SH-SY5Y (cell line): ENCODE data around the gene BTBD9.
A peak's percentile ranks its signal among the peaks of the same experiment; 100 is the strongest.

Experiments used
- GATA2 ChIP-seq: IDR thresholded peaks from 2 replicates; pipeline ENCODE4 v1.6.1; 2011; ENCODE audit warnings: mild to moderate bottlenecking, low read depth, low read length
- GATA3 ChIP-seq: IDR thresholded peaks from 2 replicates; pipeline ENCODE4 v1.6.1; 2011; ENCODE audit warnings: low read depth, mild to moderate bottlenecking, low read length, moderate library complexity

BTBD9 gene

DNA sequence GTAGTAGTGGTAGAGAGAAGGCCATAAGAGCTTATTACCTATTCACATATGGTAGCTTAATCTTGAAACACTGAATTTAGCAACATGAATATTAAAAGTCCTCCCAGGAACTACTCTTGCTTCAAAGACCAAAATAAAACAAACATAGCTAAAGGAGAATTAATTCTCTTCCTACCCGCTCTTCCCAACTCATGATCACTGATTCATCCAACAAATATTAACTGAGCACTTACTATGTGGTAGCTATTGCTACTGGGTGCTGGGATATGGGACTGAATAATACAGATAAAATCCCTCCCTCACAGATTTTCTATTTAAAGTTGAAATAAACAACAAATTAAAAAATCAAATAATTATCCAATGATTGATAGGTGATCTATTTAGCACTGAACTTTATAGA lies 287.1 kb downstream of the BTBD9 start:
- TF ChIP-seq GATA2 (no peak), GATA3 (no peak)

DNA sequence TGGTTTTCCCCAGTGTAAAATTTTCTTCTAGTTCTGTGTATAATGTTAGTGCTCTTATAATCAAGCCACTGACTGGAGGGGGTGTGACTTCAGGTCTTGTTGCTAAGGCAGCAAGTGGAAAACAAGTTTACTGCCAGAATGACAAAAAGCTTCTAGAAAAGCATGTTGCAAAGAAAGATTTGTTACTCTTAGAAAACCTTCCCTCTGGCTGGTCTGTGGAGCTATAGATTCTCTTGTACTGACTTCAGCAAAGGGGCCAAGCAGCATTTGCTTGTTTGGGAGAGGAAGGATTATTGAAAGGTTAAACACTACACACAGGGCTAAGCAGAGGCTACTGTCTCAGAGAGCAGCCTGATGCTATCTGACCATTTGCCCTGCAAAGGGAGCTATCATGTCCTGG lies 288.8 kb downstream of the BTBD9 start:
- TF ChIP-seq GATA3 (no peak), GATA2 (peak; percentile 69)

DNA sequence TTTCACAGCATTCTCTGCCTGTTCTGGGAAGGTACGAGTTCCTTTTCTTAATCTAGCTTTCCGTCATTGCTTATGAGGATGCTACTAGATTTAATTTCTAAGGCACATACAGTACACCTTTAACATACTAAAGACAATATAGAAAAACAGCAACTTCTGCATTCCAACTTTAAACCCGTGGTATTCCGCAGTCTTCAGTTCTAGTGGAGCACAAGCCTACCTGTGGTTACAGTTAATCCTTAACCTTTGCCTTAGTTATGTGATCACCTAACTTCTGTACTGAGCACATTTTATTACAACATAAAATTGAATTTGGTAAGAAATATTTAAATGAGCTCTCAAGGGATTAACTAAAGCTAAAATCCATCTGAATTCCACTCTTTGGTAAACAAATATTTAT lies 289.5 kb downstream of the BTBD9 start:
- TF ChIP-seq GATA3 (no peak), GATA2 (no peak)

DNA sequence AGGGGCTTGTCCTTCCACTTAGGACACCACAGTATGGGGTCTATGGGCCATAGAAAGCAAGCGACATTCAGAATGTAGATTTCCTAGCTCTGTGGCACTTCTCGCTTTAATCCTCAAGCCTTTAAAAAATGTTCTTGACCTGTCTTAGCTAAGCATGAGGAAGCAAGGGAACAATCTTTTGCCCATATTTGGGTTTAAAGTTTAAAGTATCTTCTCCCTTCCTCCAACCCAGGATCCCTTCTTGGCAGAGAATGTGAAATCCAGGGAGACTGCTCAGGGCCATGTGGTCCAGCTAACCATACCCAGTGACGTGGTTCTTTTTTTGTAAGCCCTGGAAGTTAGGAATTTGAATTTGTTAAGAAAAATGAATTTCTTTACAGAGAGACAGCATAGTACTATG lies 289.9 kb downstream of the BTBD9 start:
- TF ChIP-seq GATA2 (no peak), GATA3 (no peak)

DNA sequence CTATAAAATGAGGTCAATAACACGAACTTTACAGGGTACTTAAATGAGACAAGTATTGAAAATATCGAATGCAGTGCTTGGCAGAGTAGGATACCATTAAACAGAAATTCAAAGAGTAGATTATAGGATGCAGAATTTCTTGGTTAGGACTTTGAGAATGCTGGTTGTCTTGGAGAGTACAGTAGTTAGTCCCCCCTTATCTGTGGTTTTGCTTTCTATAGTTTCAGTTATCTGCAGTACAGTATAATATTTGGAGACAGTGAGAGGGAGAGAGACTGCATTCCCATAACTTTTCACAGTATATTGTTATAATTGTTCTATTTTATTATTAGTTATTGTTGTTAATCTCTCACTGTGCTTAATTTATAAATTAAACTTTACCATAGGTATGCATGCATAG lies 290.5 kb downstream of the BTBD9 start:
- TF ChIP-seq GATA2 (no peak), GATA3 (no peak)

DNA sequence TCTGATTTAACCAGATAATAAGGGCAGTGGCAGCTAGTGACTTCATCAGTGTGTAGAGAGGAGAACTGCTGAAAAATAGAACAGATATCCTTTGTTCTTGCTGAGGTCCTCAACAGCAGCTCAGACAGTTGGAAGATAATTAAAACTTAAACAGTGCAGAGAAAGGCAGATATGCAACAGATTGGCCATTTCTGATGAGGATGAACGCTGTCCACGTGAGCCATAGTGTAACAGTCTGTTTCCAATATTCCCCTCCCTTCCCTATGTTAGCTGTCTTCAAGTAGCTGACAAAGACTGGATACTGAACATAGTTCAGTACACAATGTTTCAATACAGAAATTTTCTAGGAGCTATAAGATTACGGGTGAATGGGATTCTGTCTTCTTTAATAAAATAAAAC lies 291.4 kb downstream of the BTBD9 start:
- TF ChIP-seq GATA3 (no peak), GATA2 (no peak)

DNA sequence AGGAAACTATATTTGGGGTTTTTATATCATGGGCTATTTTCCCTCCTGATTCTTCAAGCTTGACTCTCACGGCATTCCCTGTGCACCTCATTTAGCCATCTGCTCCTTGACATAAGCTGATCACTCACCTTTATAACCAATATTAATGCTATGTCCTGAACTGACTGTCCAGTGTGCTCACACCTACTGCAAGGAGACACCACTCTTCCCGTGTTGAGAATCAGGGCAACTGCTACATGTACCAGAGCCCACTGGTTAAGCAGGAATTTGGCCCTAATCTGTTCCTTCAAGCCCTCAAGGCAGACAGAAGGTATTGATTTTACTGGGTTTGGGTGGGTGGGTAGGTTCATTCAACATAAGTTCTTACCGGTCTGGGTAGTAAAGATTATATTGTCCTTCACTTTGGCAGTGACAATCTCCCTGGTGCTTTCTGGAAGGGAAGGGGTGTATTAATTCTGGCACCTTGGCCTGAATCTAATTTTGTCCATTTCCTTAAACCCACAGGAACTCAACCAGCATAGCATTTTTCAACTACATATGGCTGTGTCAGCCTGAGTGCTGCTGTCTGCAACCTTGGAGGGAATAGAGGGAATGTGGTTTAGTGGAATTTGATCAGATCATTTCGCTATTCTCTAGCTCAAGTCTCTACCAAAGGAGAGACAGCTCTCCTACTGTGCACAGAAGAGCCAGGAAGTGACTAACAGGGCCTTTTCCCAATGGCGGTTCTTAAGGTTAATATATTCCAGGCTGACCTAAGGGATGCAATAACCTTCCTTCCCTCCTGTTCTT lies 293.2 kb downstream of the BTBD9 start:
- TF ChIP-seq GATA3, result no peak
- TF ChIP-seq GATA2, result no peak

DNA sequence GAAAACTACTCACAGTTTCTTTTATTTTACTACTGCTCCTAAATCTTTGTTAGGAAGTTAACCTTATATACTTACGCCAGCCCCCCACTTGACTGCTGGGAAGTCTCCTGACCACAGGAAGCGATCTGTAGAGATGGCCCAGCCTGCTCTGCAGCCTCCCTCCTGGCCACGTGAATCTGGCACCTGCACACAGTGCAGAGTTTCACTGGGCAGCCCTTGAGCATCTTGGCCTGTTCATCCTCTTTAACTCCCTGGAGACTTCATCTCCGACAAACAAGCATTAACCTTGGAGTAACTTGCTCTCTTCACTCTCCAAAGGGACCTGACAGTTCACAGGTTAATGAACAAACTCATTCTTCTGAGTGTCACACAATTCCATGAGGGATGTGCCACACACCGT lies 294.1 kb downstream of the BTBD9 start:
- TF ChIP-seq GATA2 (no peak), GATA3 (no peak)

DNA sequence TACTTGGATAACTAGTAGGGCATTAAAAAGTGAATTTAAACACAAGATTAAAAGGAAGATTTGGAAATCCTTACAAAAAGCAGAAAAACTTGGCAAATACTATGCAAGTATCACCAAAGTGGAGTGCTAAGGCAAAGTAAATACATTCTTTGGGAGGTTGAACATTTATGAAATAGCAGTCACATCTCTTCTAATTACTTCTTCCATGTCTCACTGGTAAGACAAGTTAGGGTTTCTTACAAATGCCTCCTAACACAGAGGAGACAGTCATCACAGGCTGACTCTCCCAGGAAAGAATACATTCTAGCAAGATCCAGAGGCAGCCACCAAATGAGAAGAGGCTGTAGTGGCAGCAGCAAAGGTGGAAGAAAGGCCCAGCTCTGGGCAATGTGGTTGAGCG lies 298.2 kb downstream of the BTBD9 start:
- no peak for TF ChIP-seq GATA2
- no peak for TF ChIP-seq GATA3

DNA sequence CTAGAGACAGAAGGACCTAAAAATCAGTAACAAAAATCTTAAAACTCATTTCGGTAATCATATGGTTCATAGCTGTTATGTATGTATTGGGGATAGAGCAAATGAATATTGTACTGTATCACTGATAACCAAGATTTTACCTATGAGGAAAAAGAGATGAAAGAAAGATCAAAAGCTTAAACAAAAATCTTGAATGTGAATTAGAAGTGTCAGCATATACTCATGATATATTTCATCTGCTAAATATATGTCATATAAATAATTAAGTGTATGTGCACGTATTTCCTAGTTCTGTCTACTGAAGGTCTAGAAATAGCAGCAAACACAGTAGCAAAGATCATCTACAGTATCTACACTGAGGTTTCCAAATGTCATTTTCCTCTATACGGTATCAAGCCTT lies 299.8 kb downstream of the BTBD9 start:
- TF ChIP-seq GATA2, result no peak
- no peak for TF ChIP-seq GATA3

DNA sequence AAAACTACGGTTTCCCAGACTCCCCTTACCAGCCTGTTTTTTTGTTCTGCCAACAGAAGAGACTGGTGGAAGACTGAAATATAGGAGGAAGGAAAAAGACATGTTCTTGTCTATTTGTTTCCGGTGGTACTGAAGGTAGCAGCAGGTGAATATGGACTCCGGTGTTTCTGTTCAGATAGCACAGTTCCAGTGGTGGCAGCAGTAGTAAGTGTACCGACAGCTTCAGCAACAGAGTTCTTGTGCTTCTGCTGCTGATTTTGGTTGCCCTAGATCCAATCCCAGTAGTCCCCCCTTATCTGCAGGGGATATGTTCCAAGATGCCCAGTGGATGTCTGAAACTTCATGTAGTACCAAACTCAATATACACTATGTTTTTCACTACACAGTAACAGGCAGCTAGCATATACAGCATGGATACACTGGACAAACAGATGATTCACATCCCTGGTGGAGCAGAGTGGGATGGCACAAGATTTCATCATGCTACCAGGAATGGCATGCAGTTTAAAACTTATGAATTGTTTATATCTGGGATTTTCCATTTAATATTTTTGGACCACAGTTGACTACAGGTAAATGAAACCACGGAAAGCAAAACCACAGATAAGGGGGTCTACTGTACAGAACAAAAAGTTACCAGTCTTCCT lies 301.8 kb downstream of the BTBD9 start:
- TF ChIP-seq GATA2, result no peak

DNA sequence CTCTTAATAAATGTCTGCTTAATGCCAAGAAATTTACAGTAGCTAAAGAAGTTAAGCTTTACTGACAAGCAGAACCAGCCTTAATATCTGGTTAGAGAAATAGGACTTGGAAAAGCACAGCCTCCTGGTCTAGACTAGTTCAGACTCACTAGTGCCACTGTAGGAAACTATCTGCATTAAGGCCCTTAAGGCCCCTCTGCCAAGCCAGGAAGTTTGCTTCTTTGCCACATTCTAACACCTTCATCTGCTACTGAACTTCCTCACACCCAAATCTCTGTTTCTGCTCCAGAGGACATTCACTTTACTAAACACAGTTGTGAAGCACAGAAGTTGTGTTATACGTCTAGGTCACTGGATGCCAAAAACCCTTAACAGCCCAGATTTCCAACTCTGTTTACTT lies 302.8 kb downstream of the BTBD9 start:
- TF ChIP-seq GATA2, result no peak
- TF ChIP-seq GATA3, result no peak

DNA sequence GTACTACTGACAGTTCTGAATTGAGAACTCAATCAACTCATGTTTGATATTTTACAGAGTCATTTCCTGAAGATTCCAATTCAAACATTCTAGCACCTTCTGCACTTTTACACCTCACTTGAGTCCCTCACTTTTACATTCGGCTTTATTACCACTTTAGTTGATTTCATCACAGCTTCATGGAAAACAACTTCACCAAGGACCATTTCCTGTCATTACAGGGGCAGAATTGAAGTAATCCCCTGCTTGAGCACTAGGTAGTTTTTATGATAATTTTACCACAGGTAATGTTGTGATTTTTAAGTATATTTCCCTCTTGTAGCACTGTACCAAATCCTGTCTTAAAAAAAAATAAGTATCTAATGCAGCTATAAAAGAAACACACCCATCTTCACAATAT lies 312.9 kb downstream of the BTBD9 start:
- TF ChIP-seq GATA2 (no peak), GATA3 (no peak)

DNA sequence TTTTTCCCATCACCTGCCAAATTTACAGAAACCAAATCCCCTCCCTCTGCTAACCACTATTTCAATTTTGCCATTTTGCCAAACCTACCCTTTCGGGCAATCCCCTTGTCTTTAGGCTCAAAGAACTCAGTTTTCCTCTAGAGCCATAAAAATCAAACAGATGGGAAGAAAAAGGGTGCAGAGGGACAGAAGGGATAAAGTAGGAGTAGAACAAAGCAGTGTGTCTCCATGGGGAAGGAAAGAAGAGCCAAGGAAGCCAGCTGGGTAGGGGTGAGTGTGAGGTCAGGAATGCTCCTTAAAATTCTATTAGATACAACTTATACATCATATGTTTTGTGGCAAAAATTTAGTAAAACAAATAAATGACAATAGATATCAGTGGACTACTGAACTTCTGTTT lies 316.5 kb downstream of the BTBD9 start:
- TF ChIP-seq GATA3, result no peak
- no peak for TF ChIP-seq GATA2

DNA sequence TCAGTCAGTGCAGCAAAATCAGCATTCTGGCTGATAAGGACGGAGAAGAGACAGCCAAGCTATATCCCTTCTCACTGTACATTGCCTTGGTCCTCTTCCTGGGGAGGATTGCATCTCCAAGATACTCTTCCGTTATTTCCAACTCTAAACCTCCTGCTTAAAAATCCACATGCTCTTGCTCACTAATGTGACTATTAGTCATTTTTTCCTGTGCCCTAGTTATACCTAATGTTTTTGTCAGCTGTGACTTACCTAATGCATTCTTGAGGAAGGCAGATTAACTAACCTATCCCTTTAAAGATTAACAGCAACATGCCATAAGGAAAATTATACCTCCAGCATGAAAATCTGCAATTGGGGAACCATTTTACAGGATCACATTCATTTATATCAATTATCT lies 317.6 kb downstream of the BTBD9 start:
- TF ChIP-seq GATA2, result no peak
- TF ChIP-seq GATA3, result no peak
